DOHH2 (cell line): Measurements from ENCODE around the gene NR3C2.

ENCODE experiments used
- EZH2phosphoT487 ChIP-seq: fragments of 200-600 bp; sonication (generic); IDR thresholded peaks from 2 replicates; pipeline ENCODE4 v1.6.1; 2017; ENCODE audit warnings: borderline replicate concordance, mild to moderate bottlenecking, antibody characterized with exemption, low read length, moderate library complexity, mixed read lengths
- TF ChIP-seq, protein P1 (sequence below): fragments of 200-600 bp; sonication (generic); IDR thresholded peaks from one replicate; pipeline ENCODE4 v1.5.1; 2014; ENCODE audit warnings: antibody characterized with exemption, mild to moderate bottlenecking, low read depth, low read length; ENCODE audit not compliant: poor library complexity, severe bottlenecking

DNA sequence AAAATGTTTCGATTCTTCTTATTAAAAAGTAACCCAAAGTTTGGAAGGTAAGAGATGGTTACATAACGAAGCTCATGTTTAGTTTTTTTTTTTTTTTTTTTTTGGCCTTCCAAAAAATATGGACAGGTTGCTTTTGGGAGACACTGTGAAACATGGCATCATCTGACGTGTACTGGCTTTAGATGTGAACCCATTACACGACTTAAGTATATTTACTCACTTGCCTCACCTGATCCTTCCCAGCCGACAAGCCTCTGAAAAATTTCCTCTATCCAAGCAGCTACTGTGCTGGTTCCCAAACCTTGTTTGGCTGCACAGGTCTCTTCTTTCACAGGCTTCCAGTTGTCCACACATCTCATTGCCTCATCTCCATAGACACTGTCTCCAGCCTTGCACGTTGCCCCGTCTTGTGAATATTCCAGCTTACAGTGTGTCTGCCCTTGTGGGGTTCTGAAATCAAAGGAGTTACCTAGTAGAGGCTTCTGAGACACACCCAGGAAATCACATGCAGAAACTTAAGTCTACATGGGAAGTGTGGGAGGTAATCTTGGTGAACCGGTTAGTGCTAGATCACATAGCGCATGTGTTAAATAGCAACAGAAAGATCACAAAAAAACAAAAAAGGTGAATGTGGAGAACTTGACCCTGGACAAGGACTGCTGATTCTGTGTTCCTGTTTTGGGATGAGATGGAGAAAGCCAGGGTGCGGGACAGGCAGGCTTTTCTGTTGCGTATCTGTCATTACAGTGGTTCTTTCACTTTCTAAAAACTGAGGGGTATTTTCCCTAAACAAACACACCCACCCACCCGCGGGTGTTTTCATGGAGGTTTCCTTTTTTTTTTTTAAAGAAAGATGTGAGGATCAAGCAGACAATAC is 381.7 kb downstream of the NR3C2 start:
- TF ChIP-seq EZH2phosphoT487 = no peak
- TF ChIP-seq, protein P1, sequence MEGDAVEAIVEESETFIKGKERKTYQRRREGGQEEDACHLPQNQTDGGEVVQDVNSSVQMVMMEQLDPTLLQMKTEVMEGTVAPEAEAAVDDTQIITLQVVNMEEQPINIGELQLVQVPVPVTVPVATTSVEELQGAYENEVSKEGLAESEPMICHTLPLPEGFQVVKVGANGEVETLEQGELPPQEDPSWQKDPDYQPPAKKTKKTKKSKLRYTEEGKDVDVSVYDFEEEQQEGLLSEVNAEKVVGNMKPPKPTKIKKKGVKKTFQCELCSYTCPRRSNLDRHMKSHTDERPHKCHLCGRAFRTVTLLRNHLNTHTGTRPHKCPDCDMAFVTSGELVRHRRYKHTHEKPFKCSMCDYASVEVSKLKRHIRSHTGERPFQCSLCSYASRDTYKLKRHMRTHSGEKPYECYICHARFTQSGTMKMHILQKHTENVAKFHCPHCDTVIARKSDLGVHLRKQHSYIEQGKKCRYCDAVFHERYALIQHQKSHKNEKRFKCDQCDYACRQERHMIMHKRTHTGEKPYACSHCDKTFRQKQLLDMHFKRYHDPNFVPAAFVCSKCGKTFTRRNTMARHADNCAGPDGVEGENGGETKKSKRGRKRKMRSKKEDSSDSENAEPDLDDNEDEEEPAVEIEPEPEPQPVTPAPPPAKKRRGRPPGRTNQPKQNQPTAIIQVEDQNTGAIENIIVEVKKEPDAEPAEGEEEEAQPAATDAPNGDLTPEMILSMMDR = no peak
